HG03064 (cell line): ENCODE measurements around the gene PMP22.
"Not testable (repeated sequence)": the region's sequence is repeated elsewhere in the genome, so short reads cannot be mapped to it uniquely, and the experiment has no call there.

ENCODE experiments used
- ATAC-seq: cut with Tn5 transposase; IDR thresholded peaks from one replicate; pipeline ENCODE4 v1.9.1; 2021; ENCODE audit warnings: low read depth; ENCODE audit not compliant: unreplicated experiment

The PMP22 gene

GRCh38 chr17:15257258-15257788, 7.8 kb downstream of the PMP22 start:
- peak; percentile 75 for ATAC-seq

- ATAC-seq: no peak
Measured at GRCh38 chr17:15256689-15257088, 8.4 kb downstream of the PMP22 start.

DNA sequence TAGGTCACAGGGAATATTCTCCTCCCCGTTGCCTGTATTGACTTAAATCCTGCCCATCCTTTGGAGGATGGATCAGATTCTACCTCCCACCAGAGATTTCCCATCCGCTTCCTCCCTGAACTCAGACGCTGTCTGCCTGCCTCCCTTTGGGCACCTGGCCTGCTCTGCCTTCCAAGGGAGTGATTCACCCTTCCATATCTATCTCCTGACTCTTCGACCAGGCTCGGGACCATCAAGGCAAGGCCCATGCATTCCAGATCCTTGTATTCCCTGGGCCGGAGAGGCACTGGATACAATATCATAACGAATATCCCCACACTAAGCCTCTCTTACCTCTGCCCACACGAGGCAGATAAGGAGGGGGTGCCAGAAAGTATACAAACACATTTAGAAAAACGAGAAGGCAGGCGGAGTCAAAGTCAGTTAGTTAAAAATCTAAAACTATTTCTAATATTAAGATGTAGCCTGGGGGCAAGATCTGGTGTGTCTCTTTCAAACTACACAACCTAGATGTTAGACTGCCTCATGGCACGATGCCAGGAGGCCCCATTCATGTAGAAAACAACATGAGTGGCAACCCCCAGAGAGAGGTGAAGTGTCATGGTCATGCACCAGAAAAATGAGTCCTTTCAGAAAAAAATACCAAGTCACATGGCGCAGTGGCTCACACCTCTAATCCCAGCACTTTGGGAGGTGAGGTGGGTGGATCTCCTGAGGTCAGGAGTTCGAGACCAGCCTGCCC, 9.2 kb downstream of the PMP22 start:
- no peak for ATAC-seq

DNA sequence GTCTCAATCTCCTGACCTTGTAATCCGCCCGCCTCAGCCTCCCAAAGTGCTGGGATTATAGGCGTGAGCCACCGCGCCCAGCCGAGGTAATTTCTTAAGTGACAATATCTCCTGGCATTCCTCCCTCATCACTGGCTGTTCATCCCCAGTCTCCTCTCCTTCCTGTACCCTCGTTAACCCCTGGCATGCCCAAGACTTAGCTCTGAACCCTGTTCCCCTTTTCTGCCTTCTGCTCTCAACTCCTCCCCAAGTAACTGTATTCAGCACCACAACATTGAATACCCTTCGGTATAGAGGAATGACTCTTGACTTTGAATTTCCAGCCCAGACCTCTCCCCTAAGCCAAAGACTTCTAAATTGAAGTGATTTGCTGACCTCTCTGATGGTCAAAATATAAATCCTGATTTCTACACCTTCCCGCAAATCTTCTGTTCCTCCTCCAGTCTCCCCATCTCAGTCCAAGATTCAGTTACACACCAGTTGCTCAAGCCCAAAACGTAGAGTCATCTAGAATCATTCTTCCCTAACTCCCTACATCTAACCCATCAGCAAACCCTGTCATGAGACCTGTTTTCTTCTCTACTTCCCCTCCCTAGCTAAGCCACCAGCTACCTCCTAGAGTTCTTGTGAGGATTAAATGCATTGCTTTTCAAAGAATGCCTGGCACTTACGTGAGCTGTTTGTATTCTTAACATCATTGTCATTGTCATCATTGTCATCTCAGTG, 14.8 kb downstream of the PMP22 start:
- ATAC-seq: no peak

- ATAC-seq: no peak
Measured at GRCh38 chr17:15249487-15249886, 15.6 kb downstream of the PMP22 start.

DNA sequence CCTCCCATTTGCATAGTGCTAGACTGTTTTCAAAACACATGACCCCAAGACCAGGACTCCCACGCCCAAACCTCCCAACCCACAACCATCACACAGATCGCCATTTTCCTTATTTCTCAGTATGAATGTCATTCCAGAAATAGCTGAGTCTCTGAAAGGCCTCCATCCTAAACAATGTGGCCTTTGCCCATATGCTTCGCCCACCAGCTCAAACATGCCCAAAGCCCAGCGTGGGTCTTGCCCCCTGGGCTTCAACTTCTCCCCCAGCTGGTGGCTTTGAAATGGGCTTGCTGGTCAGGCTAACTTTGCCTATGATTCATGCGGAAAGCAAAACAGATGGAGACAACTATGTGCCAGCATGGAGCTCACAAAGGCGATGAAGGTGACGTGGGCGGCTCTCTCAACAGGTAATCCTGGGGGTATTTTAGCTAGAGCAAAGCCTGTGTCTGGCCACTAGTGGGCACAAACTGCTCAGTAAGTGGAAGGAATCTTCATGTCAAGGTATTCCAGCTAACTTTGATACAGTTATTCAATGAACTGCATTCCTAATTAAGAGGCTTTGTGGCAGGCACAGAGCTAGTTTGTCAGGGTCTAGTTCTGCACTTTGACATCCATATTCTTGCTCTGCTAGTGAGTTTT, 17.1 kb downstream of the PMP22 start:
- no peak for ATAC-seq

- ATAC-seq: no peak
Measured at GRCh38 chr17:15245054-15245453, 20.1 kb downstream of the PMP22 start.

DNA sequence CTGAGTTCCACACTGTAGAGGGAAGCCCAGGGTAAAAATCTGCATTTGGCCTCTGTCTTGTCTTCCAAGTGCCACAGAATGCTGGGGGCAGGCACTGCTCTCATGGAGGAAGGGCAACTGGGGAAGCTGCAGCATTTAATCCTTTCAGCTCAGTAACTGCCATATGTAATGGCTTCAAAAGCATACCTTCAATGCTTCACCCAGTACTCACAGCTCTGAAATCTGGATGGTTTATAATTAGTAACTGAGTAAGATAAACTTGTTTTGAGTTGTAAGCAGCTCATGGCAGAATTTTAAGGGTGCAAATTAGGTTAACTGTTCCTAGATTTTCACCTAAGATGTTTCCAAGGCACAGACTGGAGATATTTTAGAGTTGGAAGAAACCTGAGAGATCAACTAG, 24.5 kb downstream of the PMP22 start:
- no peak for ATAC-seq

GRCh38 chr17:15239491-15239890, 25.6 kb downstream of the PMP22 start:
- no peak for ATAC-seq

- ATAC-seq: no peak
Measured at GRCh38 chr17:15238676-15239422, 26.3 kb downstream of the PMP22 start.

- ATAC-seq: no peak
Measured at GRCh38 chr17:15238057-15238456, 27.1 kb downstream of the PMP22 start.

- no peak for ATAC-seq
Measured at GRCh38 chr17:15237106-15237425, 28.1 kb downstream of the PMP22 start.

- ATAC-seq: no peak
Measured at GRCh38 chr17:15236281-15237105, 28.6 kb downstream of the PMP22 start.

DNA sequence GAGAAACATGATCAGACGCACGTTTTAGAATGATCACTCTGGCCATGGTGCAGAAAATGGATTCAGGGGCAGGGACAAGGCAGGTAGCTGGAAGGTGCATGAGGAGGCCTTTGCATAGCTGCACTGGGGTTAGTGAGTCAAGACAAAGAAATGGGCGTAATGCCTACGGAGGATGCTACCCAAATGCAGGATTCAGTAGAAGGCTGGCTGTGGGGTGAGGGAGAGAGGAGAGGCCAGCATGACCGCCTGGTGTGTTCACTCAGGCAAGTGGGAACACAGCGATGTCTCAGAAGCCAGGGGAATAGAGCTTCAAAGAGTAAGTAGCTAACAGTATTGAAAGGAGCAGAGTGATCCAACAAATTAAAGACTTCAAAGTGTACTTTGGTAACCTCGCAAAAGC, 31.2 kb downstream of the PMP22 start:
- ATAC-seq: no peak

DNA sequence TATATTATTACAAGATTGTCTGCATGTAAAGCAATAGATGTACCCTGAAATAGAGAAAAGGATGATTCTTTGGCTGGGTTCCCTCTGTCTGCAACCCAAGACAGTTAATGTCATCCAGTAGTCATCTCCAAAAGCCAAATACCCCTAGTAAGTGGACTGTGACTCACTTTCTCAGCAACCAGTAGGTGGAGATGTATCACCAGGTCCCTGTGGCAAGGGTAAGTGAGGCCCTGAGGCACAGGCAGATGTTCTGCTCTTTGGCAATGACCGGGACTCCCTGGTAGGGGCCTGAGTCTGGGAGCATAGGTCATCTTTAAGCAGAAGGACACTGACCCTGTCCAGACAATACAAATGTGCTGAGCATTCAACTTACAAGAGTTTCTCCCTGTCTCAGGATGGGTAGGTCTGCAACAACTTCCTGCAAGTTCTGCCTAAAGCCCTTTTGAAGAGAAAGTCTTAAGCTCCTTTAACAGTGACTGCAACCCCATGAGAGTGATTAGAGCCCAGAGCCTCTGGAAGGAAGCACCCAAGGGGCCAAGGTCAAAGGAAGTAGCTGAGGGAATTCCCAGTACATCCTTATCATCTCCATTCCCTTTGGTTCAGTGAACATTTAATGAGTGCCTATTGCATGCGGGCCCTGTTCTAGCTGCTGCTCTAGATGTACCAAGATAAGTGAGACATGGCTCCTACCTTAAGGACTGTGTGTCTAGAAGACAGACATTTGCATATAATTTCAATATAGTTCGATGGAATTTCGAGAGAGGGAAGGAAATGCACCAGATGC, 31.9 kb downstream of the PMP22 start:
- no peak for ATAC-seq

DNA sequence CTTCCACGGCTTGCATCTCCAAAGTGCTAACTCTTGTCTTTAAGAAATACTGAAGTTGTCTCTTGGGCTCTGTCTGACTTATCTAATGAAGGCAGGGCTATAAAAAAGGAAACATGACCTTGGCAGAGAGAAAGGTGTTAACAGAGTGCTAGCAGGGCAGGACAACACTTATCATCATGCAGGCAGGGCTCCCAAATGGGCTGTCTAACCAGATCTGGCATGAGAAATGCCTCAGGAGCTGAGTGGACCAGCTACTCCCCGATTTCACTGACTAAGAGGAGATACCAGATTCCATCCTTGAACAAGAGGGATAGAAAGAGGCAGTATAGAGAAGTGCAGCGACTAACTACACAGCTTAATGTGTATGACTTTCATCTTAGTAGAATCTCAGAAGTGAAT, 32.6 kb downstream of the PMP22 start:
- ATAC-seq: no peak

DNA sequence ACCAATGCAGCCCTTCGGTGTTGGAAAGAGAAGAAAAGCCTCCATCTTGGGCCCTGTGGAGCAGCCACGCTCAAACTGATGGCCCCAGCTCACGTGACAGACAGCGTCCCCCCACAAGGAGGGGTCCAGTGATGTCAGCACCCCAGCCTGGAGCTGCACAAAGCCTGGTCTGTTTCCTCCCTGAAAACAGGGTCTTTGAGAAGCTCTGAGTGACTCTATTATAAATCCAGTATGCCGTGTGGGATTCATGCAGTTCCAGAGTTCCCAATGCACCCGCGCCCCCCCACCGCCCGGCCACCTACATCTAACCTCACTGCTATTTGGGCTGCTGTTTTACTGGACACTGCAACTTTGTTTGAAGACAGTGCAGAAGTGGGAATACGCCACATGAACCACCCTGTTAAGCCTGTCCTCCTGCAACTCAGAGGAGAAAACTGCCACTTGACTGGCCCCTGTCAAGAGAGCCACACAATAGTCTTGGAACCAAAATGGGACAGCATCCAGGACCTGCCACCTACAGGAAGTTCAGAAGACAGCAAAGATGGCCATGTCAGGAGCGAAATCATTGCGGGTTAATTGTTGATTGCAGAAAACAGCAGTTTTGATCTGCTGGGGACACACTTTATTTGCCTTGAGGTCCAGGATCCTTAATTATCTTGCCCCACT, 33.1 kb downstream of the PMP22 start:
- ATAC-seq: no peak

DNA sequence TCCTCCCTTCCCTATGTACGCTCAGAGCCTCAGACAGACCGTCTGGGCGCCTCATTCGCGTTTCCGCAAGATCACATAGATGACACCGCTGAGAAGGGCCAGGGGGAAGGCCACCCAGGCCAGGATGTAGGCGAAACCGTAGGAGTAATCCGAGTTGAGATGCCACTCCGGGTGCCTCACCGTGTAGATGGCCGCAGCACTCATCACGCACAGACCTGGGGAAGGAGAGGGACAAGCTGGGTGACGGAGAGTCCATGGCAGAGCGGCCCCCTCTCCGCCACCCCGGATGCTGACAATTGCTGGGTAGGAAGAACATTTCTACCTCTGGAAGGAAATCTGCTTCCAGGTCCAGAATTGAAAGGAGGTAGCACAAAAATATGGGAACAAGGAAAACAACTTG, 34.3 kb downstream of the PMP22 start:
- ATAC-seq: no peak

- not testable (repeated sequence) for ATAC-seq
Measured at GRCh38 chr17:15221827-15222226, 43.3 kb downstream of the PMP22 start.
